Coronary artery (tissue), 2 donors: ENCODE data around the gene CACYBP.

Source experiments
- DNase-seq: peaks from one replicate; pipeline ENCODE4 v3.0.0-alpha.2; 2017; ENCODE audit warnings: low spot score
- H3K27ac ChIP-seq, 2 donors: fragments of 200-600 bp; sonication (generic); one replicate each; pipeline ENCODE4 v1.5.1; 2016 to 2019
- H3K4me3 ChIP-seq: fragments of 200-600 bp; sonication (generic); 2 replicates; pipeline ENCODE4 v1.5.1; 2016; ENCODE audit warnings: mild to moderate bottlenecking, moderate library complexity
- CTCF ChIP-seq: fragments of 200-600 bp; sonication (generic); IDR thresholded peaks from one replicate; pipeline ENCODE4 v1.5.1; 2019; ENCODE audit warnings: antibody characterized with exemption

CACYBP gene

GRCh38 chr1:174965362-174966007 lies 34.3 kb upstream of the CACYBP start:
- Histone ChIP-seq H3K4me3 (peak overlapping the region; percentile 51), H3K27ac (peak overlapping the region; percentile 40 to 82)
- TF ChIP-seq CTCF, result no peak
- DNase-seq, result no peak

GRCh38 chr1:174966008-174966572 lies 33.7 kb upstream of the CACYBP start:
- peak overlapping the region; percentile 51 for H3K4me3 ChIP-seq
- no peak for TF ChIP-seq CTCF
- no peak for DNase-seq
- H3K27ac ChIP-seq, result peak overlapping the region; percentile 40 to 82

- peak overlapping the region; percentile 9 to 23 for H3K27ac ChIP-seq
- no peak for TF ChIP-seq CTCF
Measured at GRCh38 chr1:174967845-174968705, 31.7 kb upstream of the CACYBP start.

GRCh38 chr1:174968750-174969244 lies 30.9 kb upstream of the CACYBP start:
- Histone ChIP-seq H3K4me3 (no peak overlapping the region), H3K27ac (peak overlapping the region in 1 of 2 donors; percentile 57)
- DNase-seq, result no peak
- no peak for TF ChIP-seq CTCF

More at GRCh38 chr1:174967845-174968705, 31.7 kb upstream of the CACYBP start:
- no peak overlapping the region for H3K4me3 ChIP-seq
- no peak for DNase-seq

GRCh38 chr1:174969977-174970376 lies 29.8 kb upstream of the CACYBP start:
- H3K27ac ChIP-seq, result no peak overlapping the region
- TF ChIP-seq CTCF, result no peak

GRCh38 chr1:174971466-174971865 lies 28.3 kb upstream of the CACYBP start:
- Histone ChIP-seq H3K4me3 (no peak overlapping the region), H3K27ac (no peak overlapping the region)
- no peak for DNase-seq
- no peak for TF ChIP-seq CTCF

More at GRCh38 chr1:174969977-174970376, 29.8 kb upstream of the CACYBP start:
- DNase-seq, result no peak
- no peak overlapping the region for H3K4me3 ChIP-seq
